OCI-LY3 (cell line): ENCODE measurements around the gene TRIM66.

Source experiments
- H2AFZ ChIP-seq: fragments of 200-600, 300-600 bp; shearing (Covaris generic); 2 replicates; pipeline ENCODE4 v1.6.0; 2014; ENCODE audit warnings: antibody characterized with exemption, low read depth, low read length
- H3K27ac ChIP-seq: fragments of 200-600, 300-600 bp; sonication (generic); 2 replicates; pipeline ENCODE4 v1.5.1; 2014; ENCODE audit warnings: mild to moderate bottlenecking, low read length, moderate library complexity, mixed read lengths
- H3K27me3 ChIP-seq: fragments of 200-600, 300-600 bp; sonication (generic); 2 replicates; pipeline ENCODE4 v1.6.1; 2014; ENCODE audit warnings: low read depth, low read length, mixed read lengths
- H3K36me3 ChIP-seq: fragments of 200-600, 300-600 bp; sonication (generic); replicated peaks from 2 replicates; pipeline ENCODE3; 2014; ENCODE audit warnings: low read depth, low read length, mixed read lengths
- H3K4me1 ChIP-seq: fragments of 300-600, 200-600 bp; sonication (generic); 2 replicates; pipeline ENCODE4 v1.6.1; 2014; ENCODE audit warnings: low read length, mixed read lengths
- H3K4me2 ChIP-seq: fragments of 200-600, 300-600 bp; sonication (generic); 2 replicates; pipeline ENCODE4 v1.6.1; 2014; ENCODE audit warnings: low read length, mixed read lengths
- H3K4me3 ChIP-seq: fragments of 300-600, 200-600 bp; sonication (generic); 2 replicates; pipeline ENCODE4 v1.5.1; 2014; ENCODE audit warnings: antibody characterized with exemption, mild to moderate bottlenecking, low read length, moderate library complexity
- H3K79me2 ChIP-seq: fragments of 300-600, 200-600 bp; shearing (Covaris generic); 2 replicates; pipeline ENCODE4 v1.6.1; 2014; ENCODE audit warnings: mild to moderate bottlenecking, low read length, mixed read lengths
- H3K9ac ChIP-seq: fragments of 300-600, 200-600 bp; shearing (Covaris generic); 2 replicates; pipeline ENCODE4 v1.6.0; 2014; ENCODE audit warnings: mild to moderate bottlenecking, low read length, moderate library complexity
- H3K9me3 ChIP-seq: fragments of 200-600, 300-600 bp; shearing (Covaris generic); 2 replicates; pipeline ENCODE4 v1.6.1; 2014; ENCODE audit warnings: low read length, mixed read lengths; ENCODE audit not compliant: insufficient read depth
- H4K20me1 ChIP-seq: fragments of 200-600, 300-600 bp; sonication (generic); 2 replicates; pipeline ENCODE4 v1.6.1; 2016; ENCODE audit warnings: low read length, mixed read lengths; ENCODE audit not compliant: insufficient read depth
- CTCF ChIP-seq: fragments of 200-600, 300-600 bp; sonication (generic); IDR thresholded peaks from 2 replicates; pipeline ENCODE4 v1.5.1; 2014; ENCODE audit warnings: antibody characterized with exemption, low read length, low read depth
- EZH2phosphoT487 ChIP-seq: fragments of 200-600 bp; shearing (Covaris generic); IDR thresholded peaks from 2 replicates; pipeline ENCODE4 v1.6.1; 2018; ENCODE audit warnings: antibody characterized with exemption, mixed run types, low read depth

TRIM66 gene

GRCh38 chr11:8709002-8709672 lies 26.7 kb upstream of the TRIM66 start:
- H3K27ac ChIP-seq, result 0 out of 2 replicates have a peak overlapping the region, but pooled peaks have one; percentile 5

GRCh38 chr11:8707541-8708191 lies 25.2 kb upstream of the TRIM66 start:
- Histone ChIP-seq H3K36me3 (no peaks in the 10 kb centered on the region), H2AFZ (no peak overlapping the region), H4K20me1 (no peaks in the 10 kb centered on the region), H3K4me3 (no peak overlapping the region), H3K27me3 (no peaks in the 10 kb centered on the region), H3K79me2 (no peaks in the 10 kb centered on the region), H3K4me1 (peaks cover 14% of the 10 kb centered on the region), H3K27ac (no peak overlapping the region), H3K4me2 (no peak overlapping the region), H3K9me3 (no peaks in the 10 kb centered on the region), H3K9ac (no peak overlapping the region)
- TF ChIP-seq CTCF (no peak), EZH2phosphoT487 (no peak)

More at GRCh38 chr11:8709002-8709672, 26.7 kb upstream of the TRIM66 start:
- no peak overlapping the region for H3K9ac ChIP-seq
- no peaks in the 10 kb centered on the region for H3K9me3 ChIP-seq
- H3K79me2 ChIP-seq, result no peaks in the 10 kb centered on the region
- no peak overlapping the region for H2AFZ ChIP-seq
- peak overlapping the region; percentile 20; the same call in 1 of the 2 replicates for H3K4me2 ChIP-seq
- no peak overlapping the region for H3K4me3 ChIP-seq
- H3K36me3 ChIP-seq, result no peaks in the 10 kb centered on the region
- H4K20me1 ChIP-seq, result no peaks in the 10 kb centered on the region
- peaks cover 14% of the 10 kb centered on the region for H3K4me1 ChIP-seq
- TF ChIP-seq EZH2phosphoT487 (no peak), CTCF (no peak)
- no peaks in the 10 kb centered on the region for H3K27me3 ChIP-seq

DNA sequence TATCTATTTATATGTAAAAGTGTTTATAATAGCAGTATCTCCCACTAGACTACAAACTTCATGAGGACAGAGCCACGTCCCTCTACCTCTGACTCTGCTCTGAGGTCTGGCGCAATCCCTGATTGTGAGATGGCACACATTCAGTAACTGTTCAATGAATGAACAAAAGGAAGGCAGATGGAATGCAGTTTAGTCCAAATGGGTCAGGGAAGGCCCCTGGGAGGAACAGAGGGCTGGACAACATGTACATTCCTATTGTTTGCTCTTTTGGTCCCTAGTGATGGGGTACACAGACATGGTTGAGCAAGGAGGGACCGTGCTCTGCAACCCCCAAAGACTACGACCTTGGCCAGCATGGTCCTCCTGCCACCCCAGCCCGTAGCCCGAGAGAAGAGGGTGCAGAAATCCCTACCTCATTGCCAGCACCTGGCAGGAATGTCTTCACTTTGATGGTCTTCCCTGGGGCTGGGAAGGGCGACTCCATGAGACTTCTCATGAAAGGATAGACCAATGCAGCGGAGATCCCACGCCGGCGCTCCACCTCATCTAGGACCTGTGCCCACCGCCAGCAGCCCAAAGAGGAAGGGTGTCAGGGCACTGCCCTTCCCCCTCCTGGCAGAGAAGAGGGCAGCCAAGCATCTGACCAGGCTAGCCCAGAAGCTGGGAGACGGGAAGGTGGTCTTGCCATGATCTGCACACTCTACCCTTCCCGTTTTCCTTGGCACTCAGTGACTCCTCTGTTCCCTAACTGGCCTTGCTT lies 24.4 kb upstream of the TRIM66 start:
- no peaks in the 10 kb centered on the region for H3K27me3 ChIP-seq
- H3K4me3 ChIP-seq, result no peak overlapping the region
- no peak overlapping the region for H3K27ac ChIP-seq
- H4K20me1 ChIP-seq, result no peaks in the 10 kb centered on the region
- H3K79me2 ChIP-seq, result no peaks in the 10 kb centered on the region
- H3K4me1 ChIP-seq, result peaks cover 14% of the 10 kb centered on the region
- H3K9me3 ChIP-seq, result no peaks in the 10 kb centered on the region
- no peak overlapping the region for H2AFZ ChIP-seq
- no peaks in the 10 kb centered on the region for H3K36me3 ChIP-seq
- H3K9ac ChIP-seq, result no peak overlapping the region
- TF ChIP-seq CTCF (no peak), EZH2phosphoT487 (no peak)
- no peak overlapping the region for H3K4me2 ChIP-seq

- no peaks in the 10 kb centered on the region for H3K36me3 ChIP-seq
- no peak overlapping the region for H3K27ac ChIP-seq
- H3K27me3 ChIP-seq, result no peaks in the 10 kb centered on the region
- no peaks in the 10 kb centered on the region for H3K79me2 ChIP-seq
- H3K4me3 ChIP-seq, result no peak overlapping the region
- H3K4me2 ChIP-seq, result no peak overlapping the region
- TF ChIP-seq EZH2phosphoT487 (no peak), CTCF (no peak)
- peaks cover 14% of the 10 kb centered on the region for H3K4me1 ChIP-seq
- no peak overlapping the region for H2AFZ ChIP-seq
- H3K9me3 ChIP-seq, result no peaks in the 10 kb centered on the region
- no peaks in the 10 kb centered on the region for H4K20me1 ChIP-seq
- no peak overlapping the region for H3K9ac ChIP-seq
Measured at GRCh38 chr11:8705146-8705545, 22.7 kb upstream of the TRIM66 start.
